DOHH2 (cell line): ENCODE data around the gene ZNF774.

Experiments
- CTCF ChIP-seq: fragments of 200-600 bp; sonication (generic); IDR thresholded peaks from one replicate; pipeline ENCODE4 v1.5.1; 2014; ENCODE audit warnings: antibody characterized with exemption, mild to moderate bottlenecking, low read depth, low read length; ENCODE audit not compliant: poor library complexity, severe bottlenecking
- EZH2phosphoT487 ChIP-seq: fragments of 200-600 bp; sonication (generic); IDR thresholded peaks from 2 replicates; pipeline ENCODE4 v1.6.1; 2017; ENCODE audit warnings: borderline replicate concordance, mild to moderate bottlenecking, antibody characterized with exemption, low read length, moderate library complexity, mixed read lengths

GRCh38 chr15:90326441-90326840 lies 25.6 kb upstream of the ZNF774 start:
- TF ChIP-seq CTCF, result no peak
- no peak for TF ChIP-seq EZH2phosphoT487
